Thoracic aorta (tissue), 2 donors: ENCODE results near the gene ZNRF1. TPM values are rescaled to one million over a fixed set of nuclear protein-coding genes. Genes with fewer than 3 reads are reported as not detected.

Source experiments
- ATAC-seq: fragments of 150-250 bp; one replicate; pipeline ENCODE4 v1.8.0; 2017; ENCODE audit warnings: low read depth; ENCODE audit not compliant: insufficient number of reproducible peaks, low FRiP score
- DNase-seq: peaks from one replicate; pipeline ENCODE4 v3.0.0-alpha.2; 2020; ENCODE audit warnings: low spot score
- H3K27ac ChIP-seq, 2 donors: fragments of 200-600 bp; sonication (generic); 1 replicate in 1 of 2; 2 replicates in 1 of 2; pipeline ENCODE4 v1.5.1; 2016; ENCODE audit warnings: mild to moderate bottlenecking in 2 of 2, moderate library complexity in 2 of 2
- H3K27me3 ChIP-seq: fragments of 200-600 bp; sonication (generic); replicated peaks from 2 replicates; pipeline ENCODE4 v1.6.0; 2016; ENCODE audit warnings: mild to moderate bottlenecking; ENCODE audit not compliant: insufficient read depth
- H3K36me3 ChIP-seq: fragments of 200-600 bp; sonication (generic); one replicate; pipeline ENCODE4 v1.5.1; 2016
- H3K4me1 ChIP-seq, 2 donors: fragments of 200-600 bp; sonication (generic); 1 replicate in 1 of 2; 2 replicates in 1 of 2; pipeline versions ENCODE4 v1.5.1 to v1.6.0; 2016; ENCODE audit warnings: low read depth in 2 of 2, mild to moderate bottlenecking in 1 of 2; ENCODE audit not compliant: control insufficient read depth in 1 of 2
- H3K4me3 ChIP-seq: fragments of 200-600 bp; sonication (generic); 2 replicates; pipeline ENCODE4 v1.5.1; 2016; ENCODE audit warnings: mild to moderate bottlenecking
- H3K9me3 ChIP-seq: fragments of 200-600 bp; sonication (generic); 2 replicates; pipeline ENCODE4 v1.5.1; 2016
- total RNA-seq, 2 donors: library from RNA; depleted of rRNA; stranded (reverse); fragments of >200 nt; gene quantifications; one replicate each; pipeline versions ENCODE4 v1.1.0 to v1.2.3, GENCODE V29; 2016
- TF ChIP-seq, protein P1 (sequence below): fragments of 200-600 bp; sonication (generic); IDR thresholded peaks from one replicate; pipeline ENCODE4 v1.5.1; 2019; ENCODE audit warnings: antibody characterized with exemption

ZNRF1 gene
- total RNA-seq, 2 donors from 2014 or later = 16.9 to 27.1 TPM

- H3K27ac ChIP-seq = no peak overlapping the region
- no peak for ATAC-seq
- TF ChIP-seq, protein P1, sequence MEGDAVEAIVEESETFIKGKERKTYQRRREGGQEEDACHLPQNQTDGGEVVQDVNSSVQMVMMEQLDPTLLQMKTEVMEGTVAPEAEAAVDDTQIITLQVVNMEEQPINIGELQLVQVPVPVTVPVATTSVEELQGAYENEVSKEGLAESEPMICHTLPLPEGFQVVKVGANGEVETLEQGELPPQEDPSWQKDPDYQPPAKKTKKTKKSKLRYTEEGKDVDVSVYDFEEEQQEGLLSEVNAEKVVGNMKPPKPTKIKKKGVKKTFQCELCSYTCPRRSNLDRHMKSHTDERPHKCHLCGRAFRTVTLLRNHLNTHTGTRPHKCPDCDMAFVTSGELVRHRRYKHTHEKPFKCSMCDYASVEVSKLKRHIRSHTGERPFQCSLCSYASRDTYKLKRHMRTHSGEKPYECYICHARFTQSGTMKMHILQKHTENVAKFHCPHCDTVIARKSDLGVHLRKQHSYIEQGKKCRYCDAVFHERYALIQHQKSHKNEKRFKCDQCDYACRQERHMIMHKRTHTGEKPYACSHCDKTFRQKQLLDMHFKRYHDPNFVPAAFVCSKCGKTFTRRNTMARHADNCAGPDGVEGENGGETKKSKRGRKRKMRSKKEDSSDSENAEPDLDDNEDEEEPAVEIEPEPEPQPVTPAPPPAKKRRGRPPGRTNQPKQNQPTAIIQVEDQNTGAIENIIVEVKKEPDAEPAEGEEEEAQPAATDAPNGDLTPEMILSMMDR = no peak
These were observed 116.4 kb downstream of the ZNRF1 start for GRCh38 chr16:75114946-75115825.

DNA sequence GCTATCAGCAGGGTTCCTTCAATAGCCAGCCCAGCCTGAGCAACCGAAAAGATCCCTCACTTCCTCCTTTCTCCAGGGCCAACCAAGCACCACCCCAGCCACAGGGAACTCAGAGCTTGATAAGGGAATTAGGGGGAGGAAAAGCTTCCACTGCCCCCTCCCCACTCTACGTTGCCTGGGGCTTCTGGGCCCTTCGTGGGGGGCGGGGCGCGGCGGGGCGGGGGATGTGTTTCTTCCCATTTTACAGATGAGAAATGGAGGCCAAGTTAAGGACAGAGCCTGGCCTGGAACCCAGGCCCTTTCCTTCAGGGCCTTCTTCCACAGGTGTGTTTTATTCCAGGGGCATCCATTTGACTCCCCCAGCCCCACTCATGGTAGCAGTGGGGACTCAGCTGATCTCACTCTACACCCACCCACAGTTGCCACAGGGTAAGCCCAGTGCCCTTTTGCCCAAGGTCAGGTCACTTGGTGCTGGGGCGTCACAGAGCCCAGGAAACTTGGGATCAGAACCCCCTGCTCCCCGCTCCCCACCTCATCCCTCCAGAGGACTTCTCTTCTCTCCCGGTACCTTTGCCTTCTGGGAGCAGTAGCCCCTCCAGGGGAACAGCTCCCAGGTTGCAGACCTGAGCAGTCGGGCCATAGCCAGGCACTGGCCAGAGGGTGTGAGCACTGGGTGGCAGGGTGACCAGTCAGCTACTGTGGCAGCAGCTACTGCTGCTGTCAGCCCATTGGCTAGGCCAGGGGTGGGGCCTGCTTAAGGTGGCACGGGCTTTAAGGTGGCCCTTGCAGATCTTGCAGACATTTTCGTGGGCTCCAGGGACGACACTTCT is 117.5 kb downstream of the ZNRF1 start, which contains the start of gene LDHD:
Gene LDHD, minus strand, starts transcription at position 700 of the 830 bp plus-strand sequence. Its CDS starts 60 bp downstream, at position 640.
- Histone ChIP-seq H3K4me3 (peak within 1 kb of the TSS; percentile 84), H3K36me3 (no peaks in the 10 kb centered on the region), H3K4me1 (peaks cover 9 to 19% of the 10 kb centered on the region in 2 donors), H3K27ac (peak within 1 kb of the TSS; percentile 5 to 59), H3K27me3 (no peaks in the 10 kb centered on the region), H3K9me3 (no peaks in the 10 kb centered on the region)
- TF ChIP-seq, protein P1 = no peak
- DNase-seq = peak; percentile 59
- ATAC-seq = peak; percentile 58

More at GRCh38 chr16:75114946-75115825, 116.4 kb downstream of the ZNRF1 start:
- Histone ChIP-seq H3K4me3 (peak overlapping the region; percentile 84), H3K9me3 (no peaks in the 10 kb centered on the region), H3K36me3 (no peaks in the 10 kb centered on the region), H3K27me3 (no peaks in the 10 kb centered on the region), H3K4me1 (peaks cover 17 to 30% of the 10 kb centered on the region in 2 donors)
- DNase-seq = no peak

DNA sequence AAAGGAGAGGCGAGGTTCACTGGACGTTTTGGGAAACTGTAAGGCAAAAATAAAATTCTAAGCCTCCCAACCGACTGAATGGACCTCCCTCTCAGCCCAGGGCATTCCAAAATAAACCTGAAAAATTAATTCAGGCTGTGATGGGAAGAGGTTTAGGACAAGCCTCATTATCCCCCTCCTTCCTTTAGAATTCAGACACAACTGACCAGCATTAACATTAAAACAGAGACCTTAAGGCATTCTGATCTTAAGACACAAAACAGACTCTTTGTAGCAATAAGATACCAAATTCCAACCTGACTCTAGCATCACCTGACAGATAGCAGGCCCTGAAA is 118.1 kb downstream of the ZNRF1 start:
- H3K4me1 ChIP-seq = peaks cover 9 to 15% of the 10 kb centered on the region in 2 donors
- ATAC-seq (no peak), DNase-seq (no peak)
- H3K27ac ChIP-seq = peak overlapping the region in 1 of 2 donors; percentile 5
- no peaks in the 10 kb centered on the region for H3K36me3 ChIP-seq
- peak overlapping the region; percentile 84 for H3K4me3 ChIP-seq
- H3K27me3 ChIP-seq = no peaks in the 10 kb centered on the region
- peaks cover 6% of the 10 kb centered on the region for H3K9me3 ChIP-seq
- TF ChIP-seq, protein P1 = no peak

DNA sequence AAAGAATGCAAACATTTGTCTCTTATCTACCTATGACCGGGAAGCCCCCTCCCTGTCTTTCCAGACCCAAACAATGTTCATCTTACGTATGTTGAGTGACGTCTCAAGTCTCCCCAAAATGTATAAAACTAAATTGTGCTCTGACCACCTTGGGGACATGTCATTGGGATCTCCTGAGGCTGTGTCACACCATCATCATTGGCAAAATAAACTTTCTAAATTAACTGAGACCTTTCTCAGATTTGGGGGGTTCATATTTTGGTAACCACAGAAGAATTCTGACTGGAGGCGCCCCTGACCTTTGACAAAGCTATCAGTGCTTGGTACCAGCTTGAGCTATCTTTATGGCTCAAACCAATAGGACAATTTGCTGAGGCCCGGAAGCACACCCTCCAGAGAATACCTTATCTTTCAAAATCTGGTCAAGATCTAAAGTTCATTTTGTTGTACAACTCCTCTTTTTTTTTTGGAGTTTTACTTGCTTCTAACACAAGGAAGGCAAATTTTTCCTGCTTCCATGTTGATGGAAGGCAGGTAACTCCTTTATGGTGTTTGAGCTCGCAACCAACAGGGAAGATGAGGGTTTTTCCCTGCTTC is 120.2 kb downstream of the ZNRF1 start:
- Histone ChIP-seq H3K9me3 (peaks cover 10% of the 10 kb centered on the region), H3K4me1 (peaks cover 9 to 15% of the 10 kb centered on the region in 2 donors), H3K4me3 (no peak overlapping the region), H3K27ac (no peak overlapping the region), H3K27me3 (no peaks in the 10 kb centered on the region), H3K36me3 (no peaks in the 10 kb centered on the region)
- DNase-seq = no peak
- TF ChIP-seq, protein P1 = no peak
- no peak for ATAC-seq

DNA sequence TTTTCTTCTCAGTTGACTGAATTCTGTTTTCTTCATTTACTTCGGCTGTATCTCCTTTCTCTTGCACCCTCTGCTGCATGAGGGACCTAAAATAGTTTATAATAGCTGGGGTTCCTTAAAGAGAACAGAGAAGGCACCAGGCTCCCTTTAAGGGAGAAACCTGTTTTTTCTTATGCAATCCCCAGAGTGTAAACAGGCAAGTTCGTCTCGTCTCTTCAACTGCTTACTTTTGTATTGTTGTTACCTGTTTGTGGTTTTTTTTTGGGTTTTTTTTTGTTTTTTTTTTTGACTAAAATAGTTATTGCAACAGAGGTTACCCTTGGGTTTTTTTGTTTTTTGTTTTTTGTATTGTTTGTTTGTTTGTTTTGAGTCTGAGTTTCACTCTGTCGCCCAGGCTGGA is 121.4 kb downstream of the ZNRF1 start:
- TF ChIP-seq, protein P1 = no peak
- Histone ChIP-seq H3K27me3 (no peaks in the 10 kb centered on the region), H3K4me3 (no peak overlapping the region), H3K4me1 (peaks cover 9 to 12% of the 10 kb centered on the region in 2 donors), H3K36me3 (no peaks in the 10 kb centered on the region), H3K27ac (no peak overlapping the region), H3K9me3 (peaks cover 10% of the 10 kb centered on the region)
- no peak for ATAC-seq
- DNase-seq = no peak
